SH-SY5Y (cell line): ENCODE data around the gene SDSL.

Experiments
- GATA2 ChIP-seq: IDR thresholded peaks from 2 replicates; pipeline ENCODE4 v1.6.1; 2011; ENCODE audit warnings: mild to moderate bottlenecking, low read depth, low read length
- GATA3 ChIP-seq: IDR thresholded peaks from 2 replicates; pipeline ENCODE4 v1.6.1; 2011; ENCODE audit warnings: low read depth, mild to moderate bottlenecking, low read length, moderate library complexity

DNA sequence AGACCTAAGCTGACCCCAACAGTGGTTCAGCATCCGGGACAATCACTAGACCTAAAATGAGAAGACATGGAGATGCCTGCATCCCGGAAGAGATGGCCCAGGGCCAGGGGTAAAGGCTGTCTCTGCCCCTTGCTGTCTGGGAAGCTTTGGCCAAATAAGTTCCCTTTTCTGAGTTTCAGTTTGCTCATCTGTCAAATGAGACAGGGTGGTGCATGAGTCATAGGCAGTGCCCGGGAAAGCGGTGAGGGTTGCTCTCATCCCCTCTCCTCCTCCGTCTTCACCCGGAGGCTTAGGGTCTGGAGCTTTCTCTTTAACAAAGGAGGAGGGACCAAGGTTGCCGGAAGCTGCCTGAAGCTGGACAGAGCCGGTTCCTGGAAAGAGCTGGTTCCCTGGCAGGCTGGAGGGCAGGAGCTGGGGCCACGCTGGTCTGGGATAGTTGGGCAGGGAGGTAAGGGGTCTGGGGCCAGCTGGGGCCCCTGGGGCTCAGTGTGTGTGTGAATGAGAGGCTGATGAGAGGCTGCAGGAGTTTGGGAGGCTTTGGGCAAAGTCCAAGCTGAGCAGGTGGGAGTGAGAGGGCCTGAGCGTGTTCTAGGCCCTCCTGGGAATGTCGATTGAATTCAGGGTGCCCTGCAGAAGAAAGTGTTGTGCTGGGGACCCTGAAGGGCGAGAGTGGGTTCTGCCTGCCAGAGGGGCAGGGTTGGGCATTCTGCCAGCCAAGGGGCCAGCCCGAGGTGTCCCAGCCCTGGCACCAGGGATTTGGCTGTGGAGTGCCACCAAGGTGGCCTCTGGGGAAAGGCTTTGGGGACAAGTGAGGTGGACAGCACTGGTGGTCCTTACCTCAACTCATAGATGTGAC lies at the start of gene SDSL:
- no peak for TF ChIP-seq GATA2
- no peak for TF ChIP-seq GATA3
